ENCODE results near the gene GOSR2.

- no peak for TF ChIP-seq CTCF (IDR thresholded peaks at IDR 0.05)
- TF ChIP-seq POLR2A (IDR thresholded peaks at IDR 0.05): no peak
Measured at GRCh38 chr17:46963571-46963970, 40.6 kb downstream of the GOSR2 start.

All from sigmoid colon (tissue), 3 donors.